ENCODE results near the gene MINAR1.

Gene MINAR1

DNA sequence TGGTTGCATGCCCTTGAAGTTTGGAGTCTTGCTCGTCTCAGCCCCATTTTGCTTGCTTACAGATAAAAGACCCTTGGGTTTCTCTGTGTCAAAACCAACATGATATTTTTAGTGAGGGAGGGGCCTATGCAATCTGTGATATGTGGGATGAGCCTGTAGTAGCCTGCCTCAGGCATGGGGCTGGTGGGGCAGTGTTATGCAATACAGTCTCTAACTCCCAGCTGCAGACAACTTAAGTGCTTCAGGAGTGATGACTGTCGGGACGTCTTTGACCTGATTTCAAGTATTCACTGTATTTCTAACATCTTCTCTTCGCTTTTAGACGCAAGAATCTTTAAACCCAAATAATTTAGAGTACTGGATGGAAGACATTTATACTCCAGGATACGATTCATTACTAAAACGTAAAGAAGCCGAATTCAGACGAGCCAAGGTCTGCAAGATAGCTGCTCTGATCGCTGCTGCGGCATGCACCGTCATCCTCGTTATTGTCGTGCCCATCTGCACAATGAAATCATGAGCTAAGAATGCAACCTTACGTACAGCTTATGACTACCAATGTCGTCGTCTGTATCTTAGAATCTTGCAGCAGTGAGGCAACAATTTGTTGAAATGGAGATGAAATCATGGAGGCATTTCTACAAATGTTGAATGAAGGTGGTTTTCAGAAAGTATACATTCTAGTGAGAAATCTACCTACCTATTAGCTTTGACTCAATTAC is 35.9 kb downstream of the MINAR1 start:
- FAIRE-seq, result no peak

GRCh38 chr15:79472446-79472845 is 40.3 kb downstream of the MINAR1 start:
- no peak for FAIRE-seq

GRCh38 chr15:79474252-79474651 is 42.1 kb downstream of the MINAR1 start:
- no peak for FAIRE-seq

- no peak for FAIRE-seq
These were observed 43.2 kb downstream of the MINAR1 start for GRCh38 chr15:79475306-79475705.

DNA sequence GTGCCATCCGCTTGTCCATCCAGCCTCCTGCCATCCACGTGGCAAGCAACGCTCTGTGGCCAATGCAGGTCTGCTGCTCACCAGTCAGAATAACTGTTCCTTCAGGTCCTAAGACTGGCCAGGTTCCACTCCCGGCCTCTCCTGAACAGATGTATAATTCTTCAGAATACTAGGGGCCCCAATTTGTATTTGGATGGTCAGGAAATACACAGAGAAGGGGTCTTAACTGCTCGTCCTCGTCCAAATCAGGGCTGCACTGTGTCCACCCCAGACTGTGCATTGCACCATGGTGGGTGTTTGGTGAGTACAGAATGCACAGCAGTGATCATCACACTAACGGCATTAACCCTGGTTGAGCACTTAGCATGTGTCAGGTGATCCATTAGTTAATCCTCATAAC is 46.0 kb downstream of the MINAR1 start:
- no peak for FAIRE-seq

GRCh38 chr15:79479616-79480015 is 47.5 kb downstream of the MINAR1 start:
- FAIRE-seq, result no peak

GRCh38 chr15:79481793-79482192 is 49.7 kb downstream of the MINAR1 start:
- no peak for FAIRE-seq

Measured in A204.1 (cell line).